ENCODE data around the gene AIG1. TPM values are rescaled to one million over a fixed set of nuclear protein-coding genes. Genes with fewer than 3 reads are reported as not detected.
A peak's percentile ranks its signal among the peaks of the same experiment; 100 is the strongest.

Gene AIG1
- total and polyA plus RNA-seq, 2 experiments from 2014 or later, result 44.7 to 46.9 TPM

DNA sequence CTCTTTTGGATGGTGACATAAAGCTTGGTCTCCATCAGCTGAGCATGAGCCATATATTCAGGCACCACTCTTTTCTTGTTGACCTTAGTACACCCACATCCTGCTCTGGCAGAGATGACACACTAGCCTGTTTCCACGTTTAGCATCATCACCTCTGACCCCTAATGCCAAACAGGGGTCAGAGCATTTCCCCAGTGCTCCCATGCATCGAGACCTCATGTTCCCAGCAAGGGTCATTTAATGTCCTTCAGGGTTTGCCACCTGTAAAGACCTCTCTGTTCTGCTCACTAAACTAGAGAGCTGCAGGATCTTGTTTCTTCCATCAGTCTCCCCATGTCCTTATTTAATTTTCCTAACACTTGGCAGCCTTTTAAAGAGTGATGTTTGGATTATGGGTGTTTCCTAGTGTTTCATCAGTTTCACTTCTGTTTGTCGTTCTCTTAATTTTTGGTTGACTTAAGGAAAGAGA lies 97.5 kb downstream of the AIG1 start:
- no peaks in the 10 kb centered on the region for H3K9me2 ChIP-seq (ENCODE audit: insufficient read depth)
- H3K4me1 ChIP-seq (ENCODE audit: insufficient read depth), result peaks cover 45% of the 10 kb centered on the region
- no peak for TF ChIP-seq EZH2phosphoT487 (IDR thresholded peaks at IDR 0.05; ENCODE audit: insufficient read depth, low read depth)
- no peak for TF ChIP-seq EZH2 (IDR thresholded peaks at IDR 0.05; ENCODE audit: insufficient read depth, poor library complexity, severe bottlenecking)
- H3F3A ChIP-seq (ENCODE audit: insufficient read depth), result peaks cover 28% of the 10 kb centered on the region
- no peak overlapping the region; the same call in 1 of the 2 replicates for H3K4me3 ChIP-seq
- H3K9me3 ChIP-seq (ENCODE audit: low read depth), result no peaks in the 10 kb centered on the region
- H3K4me2 ChIP-seq (ENCODE audit: unreplicated experiment), result peak overlapping the region; percentile 17
- H3K27me3 ChIP-seq (replicated peaks; ENCODE audit: insufficient read depth), result no peaks in the 10 kb centered on the region
- no peaks in the 10 kb centered on the region for H3K36me3 ChIP-seq (ENCODE audit: low read depth)
- WGBS, 2 experiments (ENCODE audit: low coverage in 1 of 2, low lambda C conversion rate in 2 of 2, missing lambda C conversion rate in 2 of 2), result 32 to 42% methylated on average over 3 of the region's 3 CpGs
- DNase-seq, result peak; percentile 50
- H3K27ac ChIP-seq, result peak overlapping the region; percentile 20; the same call in 1 of the 2 replicates
- 0 out of 2 replicates have a peak overlapping the region, but pooled peaks have one; percentile 24 for H2AFZ ChIP-seq
- no peaks in the 10 kb centered on the region for H3K79me2 ChIP-seq (ENCODE audit: insufficient read depth)
- no peak overlapping the region for H3K9ac ChIP-seq
- H4K20me1 ChIP-seq (ENCODE audit: insufficient read depth), result no peaks in the 10 kb centered on the region
- in situ Hi-C loops (cut with MboI), result no loop called here

GRCh38 chr6:143159001-143159400 lies 98.3 kb downstream of the AIG1 start:
- peaks cover 45% of the 10 kb centered on the region for H3K4me1 ChIP-seq (ENCODE audit: insufficient read depth)
- WGBS, 2 experiments (ENCODE audit: low coverage in 1 of 2, low lambda C conversion rate in 2 of 2, missing lambda C conversion rate in 2 of 2), result 14 to 21% methylated on average over 1 of the region's 1 CpG
- no peaks in the 10 kb centered on the region for H3K9me2 ChIP-seq (ENCODE audit: insufficient read depth)

DNA sequence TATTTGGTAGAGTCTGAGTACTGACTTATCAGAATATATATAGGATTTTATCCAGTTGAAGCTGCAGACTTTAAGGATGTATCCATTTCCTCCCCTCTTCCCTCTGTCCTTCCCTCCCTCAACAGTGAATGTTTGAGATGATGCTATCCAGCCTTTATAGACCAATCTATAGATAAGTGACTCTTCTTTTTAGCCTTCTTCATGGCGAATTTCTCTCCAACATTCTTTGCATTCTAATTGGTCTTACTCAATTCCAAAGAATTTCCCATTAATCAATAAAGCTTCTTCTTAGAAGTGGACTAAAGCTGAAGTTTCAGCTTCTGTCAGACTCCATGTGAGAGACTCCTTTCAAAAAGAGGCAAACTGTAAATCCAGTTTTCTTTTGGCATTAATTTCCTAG lies 99.3 kb downstream of the AIG1 start:
- Histone ChIP-seq H3K9me2 (ENCODE audit: insufficient read depth) (no peaks in the 10 kb centered on the region), H3K4me3 (no peak overlapping the region), H3K79me2 (ENCODE audit: insufficient read depth) (no peaks in the 10 kb centered on the region), H3K27ac (no peak overlapping the region), H4K20me1 (ENCODE audit: insufficient read depth) (no peaks in the 10 kb centered on the region), H3K27me3 (replicated peaks; ENCODE audit: insufficient read depth) (no peaks in the 10 kb centered on the region), H3F3A (ENCODE audit: insufficient read depth) (peaks cover 28% of the 10 kb centered on the region), H3K4me2 (ENCODE audit: unreplicated experiment) (peak overlapping the region; percentile 57), H3K36me3 (ENCODE audit: low read depth) (no peaks in the 10 kb centered on the region), H3K9me3 (ENCODE audit: low read depth) (no peaks in the 10 kb centered on the region), H2AFZ (no peak overlapping the region), H3K9ac (no peak overlapping the region), H3K4me1 (ENCODE audit: insufficient read depth) (peaks cover 45% of the 10 kb centered on the region)
- peak; percentile 17 for DNase-seq
- in situ Hi-C loops (cut with MboI), result no loop called here
- no peak for TF ChIP-seq EZH2phosphoT487 (IDR thresholded peaks at IDR 0.05; ENCODE audit: insufficient read depth, low read depth)
- TF ChIP-seq EZH2 (IDR thresholded peaks at IDR 0.05; ENCODE audit: insufficient read depth, poor library complexity, severe bottlenecking), result no peak
- WGBS, 2 experiments (ENCODE audit: low coverage in 1 of 2, low lambda C conversion rate in 2 of 2, missing lambda C conversion rate in 2 of 2), result 47 to 61% methylated on average over 1 of the region's 1 CpG

More at GRCh38 chr6:143159001-143159400, 98.3 kb downstream of the AIG1 start:
- no peaks in the 10 kb centered on the region for H4K20me1 ChIP-seq (ENCODE audit: insufficient read depth)
- H3K9ac ChIP-seq, result no peak overlapping the region
- H3K4me2 ChIP-seq (ENCODE audit: unreplicated experiment), result peak overlapping the region; percentile 57
- DNase-seq, result peak; percentile 36
- H3K4me3 ChIP-seq, result no peak overlapping the region
- H3K36me3 ChIP-seq (ENCODE audit: low read depth), result no peaks in the 10 kb centered on the region
- in situ Hi-C loops (cut with MboI), result no loop called here
- H3K27me3 ChIP-seq (replicated peaks; ENCODE audit: insufficient read depth), result no peaks in the 10 kb centered on the region
- TF ChIP-seq EZH2 (IDR thresholded peaks at IDR 0.05; ENCODE audit: insufficient read depth, poor library complexity, severe bottlenecking), result no peak
- no peak for TF ChIP-seq EZH2phosphoT487 (IDR thresholded peaks at IDR 0.05; ENCODE audit: insufficient read depth, low read depth)
- no peaks in the 10 kb centered on the region for H3K79me2 ChIP-seq (ENCODE audit: insufficient read depth)
- no peaks in the 10 kb centered on the region for H3K9me3 ChIP-seq (ENCODE audit: low read depth)
- 0 out of 2 replicates have a peak overlapping the region, but pooled peaks have one; percentile 24 for H2AFZ ChIP-seq
- peaks cover 28% of the 10 kb centered on the region for H3F3A ChIP-seq (ENCODE audit: insufficient read depth)
- peak overlapping the region; percentile 20; the same call in 1 of the 2 replicates for H3K27ac ChIP-seq

DNA sequence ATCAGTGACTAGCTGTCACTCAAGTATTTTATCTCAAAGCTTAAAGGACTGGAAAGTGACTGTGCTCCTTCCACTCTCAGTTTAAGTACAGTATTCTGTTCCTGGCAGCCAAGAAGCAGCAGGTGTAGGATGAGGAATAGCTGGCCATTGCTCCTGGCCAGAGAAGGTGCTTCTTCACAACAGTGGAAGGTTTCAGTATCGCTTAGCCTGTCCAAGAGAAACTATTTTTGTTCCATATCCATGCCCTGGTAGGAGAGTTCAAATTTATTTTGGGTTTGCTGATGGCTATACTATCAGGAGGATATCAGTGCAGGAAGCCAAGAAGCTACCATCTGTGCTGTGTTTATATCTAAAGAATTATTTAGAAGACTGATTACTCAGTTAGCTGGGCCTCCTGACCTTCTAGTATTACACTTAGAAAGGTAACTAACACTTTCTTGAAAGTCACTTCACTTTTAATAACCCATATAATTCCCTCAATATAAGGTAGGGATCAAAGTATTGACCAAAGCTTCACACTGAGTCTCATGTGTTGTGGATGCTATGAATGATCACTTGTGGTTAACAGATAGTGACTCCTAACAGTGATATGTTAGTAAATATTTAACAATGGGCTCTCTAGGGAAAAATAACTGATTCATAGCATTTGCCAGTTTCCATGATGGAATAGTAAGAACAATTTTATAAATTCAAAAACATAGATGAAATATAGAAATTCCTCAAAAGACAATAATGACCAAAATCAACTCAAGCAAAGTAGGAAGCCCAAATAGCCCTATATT lies 99.9 kb downstream of the AIG1 start:
- Histone ChIP-seq H3F3A (ENCODE audit: insufficient read depth) (peaks cover 28% of the 10 kb centered on the region), H3K4me3 (no peak overlapping the region), H4K20me1 (ENCODE audit: insufficient read depth) (no peaks in the 10 kb centered on the region), H3K9me2 (ENCODE audit: insufficient read depth) (no peaks in the 10 kb centered on the region), H3K27me3 (replicated peaks; ENCODE audit: insufficient read depth) (no peaks in the 10 kb centered on the region), H3K27ac (no peak overlapping the region), H3K79me2 (ENCODE audit: insufficient read depth) (no peaks in the 10 kb centered on the region), H3K4me2 (ENCODE audit: unreplicated experiment) (peak overlapping the region; percentile 57), H3K4me1 (ENCODE audit: insufficient read depth) (peaks cover 45% of the 10 kb centered on the region), H3K9ac (no peak overlapping the region), H3K36me3 (ENCODE audit: low read depth) (no peaks in the 10 kb centered on the region), H2AFZ (no peak overlapping the region), H3K9me3 (ENCODE audit: low read depth) (no peaks in the 10 kb centered on the region)
- TF ChIP-seq EZH2phosphoT487 (IDR thresholded peaks at IDR 0.05; ENCODE audit: insufficient read depth, low read depth) (no peak), EZH2 (IDR thresholded peaks at IDR 0.05; ENCODE audit: insufficient read depth, poor library complexity, severe bottlenecking) (no peak)
- WGBS, 2 experiments (ENCODE audit: low coverage in 1 of 2, low lambda C conversion rate in 2 of 2, missing lambda C conversion rate in 2 of 2), result 100% methylated on average over 1 of the region's 1 CpG
- in situ Hi-C loops (cut with MboI), result no loop called here
- peak; percentile 55 for DNase-seq

All from GM23248 (cell line).